Endodermal cell (in vitro differentiated cells): ENCODE data around the gene XAF1. TPM values are rescaled to one million over a fixed set of nuclear protein-coding genes. Genes with fewer than 3 reads are reported as not detected.

Source experiments
- DNase-seq: peaks from one replicate; pipeline ENCODE4 v3.0.0-alpha.2; 2017
- H3K27ac ChIP-seq: 2 replicates; pipeline ENCODE4 v1.5.1; 2013; ENCODE audit warnings: mild to moderate bottlenecking, low read depth, low read length, moderate library complexity
- H3K27me3 ChIP-seq: 2 replicates; pipeline ENCODE4 v1.6.1; 2013; ENCODE audit warnings: mild to moderate bottlenecking, low read length, moderate library complexity; ENCODE audit not compliant: insufficient read depth, control insufficient read depth, poor library complexity, severe bottlenecking
- H3K36me3 ChIP-seq: 2 replicates; pipeline ENCODE4 v1.7.0; 2013; ENCODE audit warnings: mild to moderate bottlenecking, low read length, moderate library complexity; ENCODE audit not compliant: control insufficient read depth, insufficient read depth
- H3K4me1 ChIP-seq: one replicate; pipeline ENCODE4 v1.7.0; 2013; ENCODE audit warnings: low read length; ENCODE audit not compliant: control insufficient read depth, insufficient read depth
- H3K4me3 ChIP-seq: 2 replicates; pipeline ENCODE4 v1.5.1; 2013; ENCODE audit warnings: mild to moderate bottlenecking, low read length, moderate library complexity
- H3K9ac ChIP-seq: 2 replicates; pipeline ENCODE4 v1.6.1; 2013; ENCODE audit warnings: mild to moderate bottlenecking, low read length, moderate library complexity; ENCODE audit not compliant: poor library complexity, severe bottlenecking; ENCODE audit errors: extremely low read depth
- H3K9me3 ChIP-seq: 2 replicates; pipeline ENCODE4 v1.6.1; 2013; ENCODE audit warnings: mild to moderate bottlenecking, low read length, moderate library complexity; ENCODE audit not compliant: control insufficient read depth
- H3K27ac Mint-ChIP-seq: 2 replicates; pipeline ENCODE4 v1.8.0; 2020; ENCODE audit warnings: mixed read lengths
- H3K27me3 Mint-ChIP-seq: 2 replicates; pipeline ENCODE4 v1.8.0; 2021; ENCODE audit warnings: mild to moderate bottlenecking, mixed read lengths; ENCODE audit not compliant: insufficient read depth
- H3K36me3 Mint-ChIP-seq: 2 replicates; pipeline ENCODE4 v1.8.0; 2020; ENCODE audit warnings: low read depth, mixed read lengths
- H3K4me1 Mint-ChIP-seq: 2 replicates; pipeline ENCODE4 v1.8.0; 2020; ENCODE audit warnings: mixed read lengths
- H3K4me3 Mint-ChIP-seq: 2 replicates; pipeline ENCODE4 v1.8.0; 2020; ENCODE audit warnings: mild to moderate bottlenecking, moderate library complexity, mixed read lengths
- H3K9me3 Mint-ChIP-seq: 2 replicates; pipeline ENCODE4 v1.8.0; 2020; ENCODE audit warnings: mild to moderate bottlenecking, mixed read lengths
- WGBS, 2 experiments: methylation state at CpG; one replicate each; pipeline versions ENCODE4 v1.1.5 to v1.1.7; 2013; ENCODE audit warnings: missing lambda C conversion rate in 2 of 2, mixed read lengths in 1 of 2; ENCODE audit not compliant: insufficient coverage in 1 of 2, insufficient read length in 1 of 2; 5-methylcytosine and 5-hydroxymethylcytosine counted together
- long read RNA-seq, 4 experiments: library from polyadenylated mRNA in 2 of 4; library from RNA in 1 of 4; library from capped mRNA in 1 of 4; stranded (forward) in 3 of 4; unstranded in 1 of 4; transcript quantifications; one replicate each; pipeline ENCODE4 v2.0.0, GENCODE V29; 2020 to 2021; ENCODE audit warnings: inconsistent platforms in 1 of 4
- polyA plus RNA-seq, 2 experiments: library from polyadenylated mRNA; stranded (reverse); fragments of 50-300 nt; gene quantifications; one replicate each; pipeline ENCODE4 v1.2.3, GENCODE V29; 2013
- total RNA-seq, 2 donors: library from RNA; stranded (reverse); fragmentation: NEBNext Ultra II Directional in 1 of 2; extraction: Animal tissue kit (Norgen Biotek cat#: 25700) in 1 of 2; gene quantifications; 2 replicates in 1 of 2; 3 replicates in 1 of 2; pipeline ENCODE4 v1.2.1, GENCODE V29; 2021
- TF ChIP-seq, protein P1 (sequence below): fragments of 200-600 bp; sonication (generic); conservative IDR thresholded peaks from 2 replicates; pipeline ENCODE4 v1.5.0; 2021; ENCODE audit warnings: antibody characterized with exemption, mild to moderate bottlenecking

XAF1 gene
- under 1 TPM in 1 of 2 donors, not detected in 1; 0.35 TPM for total RNA-seq
- 0.32 TPM for polyA plus RNA-seq (2013, experiment 1 of 2)
- polyA plus RNA-seq (2013, experiment 2 of 2) = not detected
- long read RNA-seq, experiment 1 = 0 reads
- long read RNA-seq, experiment 2 = 0 reads
- long read RNA-seq, experiment 3 = 0 reads
- long read RNA-seq, experiment 4 = 0 reads

DNA sequence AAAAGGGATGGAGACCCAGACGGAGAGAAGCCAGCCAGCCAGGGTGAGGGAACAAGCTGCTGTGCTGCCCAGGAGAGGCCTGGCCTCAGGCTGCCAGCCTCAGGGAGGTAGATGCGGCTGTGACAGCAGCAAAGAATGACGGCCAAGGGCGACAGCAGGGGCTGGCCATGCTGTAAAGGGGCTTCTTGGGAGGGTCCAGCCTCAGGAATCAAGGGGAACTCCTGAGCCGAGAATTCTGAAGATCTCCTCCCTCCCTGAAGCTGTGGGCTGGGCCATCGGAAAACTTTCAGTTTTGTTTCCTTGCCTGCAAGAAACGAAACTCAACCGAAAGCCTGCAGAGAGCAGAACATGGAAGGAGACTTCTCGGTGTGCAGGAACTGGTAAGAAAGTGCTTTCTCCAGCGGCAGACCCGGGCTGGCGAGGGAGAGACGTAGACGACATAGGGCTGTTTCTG, at the start of gene XAF1:
XAF1 (plus strand) TSS at position 316 of the 454 bp plus-strand sequence; CDS start at position 349, 33 bp downstream.
- no peaks in the 10 kb centered on the region for H3K9me3 ChIP-seq
- H3K9ac ChIP-seq = no peak within 1 kb of the TSS
- Mint-ChIP-seq H3K4me3 (no peak within 1 kb of the TSS), H3K9me3 (no peaks in the 10 kb centered on the region), H3K4me1 (peaks cover 28% of the 10 kb centered on the region), H3K27me3 (peaks cover 12% of the 10 kb centered on the region), H3K36me3 (no peaks in the 10 kb centered on the region), H3K27ac (peak within 1 kb of the TSS; percentile 35)
- H3K27me3 ChIP-seq = no peaks in the 10 kb centered on the region
- 84 to 94% methylated on average over 8 to 14 of the region's 14 CpGs for WGBS, 2 experiments
- DNase-seq = no peak
- TF ChIP-seq, protein P1, sequence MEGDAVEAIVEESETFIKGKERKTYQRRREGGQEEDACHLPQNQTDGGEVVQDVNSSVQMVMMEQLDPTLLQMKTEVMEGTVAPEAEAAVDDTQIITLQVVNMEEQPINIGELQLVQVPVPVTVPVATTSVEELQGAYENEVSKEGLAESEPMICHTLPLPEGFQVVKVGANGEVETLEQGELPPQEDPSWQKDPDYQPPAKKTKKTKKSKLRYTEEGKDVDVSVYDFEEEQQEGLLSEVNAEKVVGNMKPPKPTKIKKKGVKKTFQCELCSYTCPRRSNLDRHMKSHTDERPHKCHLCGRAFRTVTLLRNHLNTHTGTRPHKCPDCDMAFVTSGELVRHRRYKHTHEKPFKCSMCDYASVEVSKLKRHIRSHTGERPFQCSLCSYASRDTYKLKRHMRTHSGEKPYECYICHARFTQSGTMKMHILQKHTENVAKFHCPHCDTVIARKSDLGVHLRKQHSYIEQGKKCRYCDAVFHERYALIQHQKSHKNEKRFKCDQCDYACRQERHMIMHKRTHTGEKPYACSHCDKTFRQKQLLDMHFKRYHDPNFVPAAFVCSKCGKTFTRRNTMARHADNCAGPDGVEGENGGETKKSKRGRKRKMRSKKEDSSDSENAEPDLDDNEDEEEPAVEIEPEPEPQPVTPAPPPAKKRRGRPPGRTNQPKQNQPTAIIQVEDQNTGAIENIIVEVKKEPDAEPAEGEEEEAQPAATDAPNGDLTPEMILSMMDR = no peak
- no peaks in the 10 kb centered on the region for H3K4me1 ChIP-seq
- no peaks in the 10 kb centered on the region for H3K36me3 ChIP-seq
- no peak within 1 kb of the TSS for H3K27ac ChIP-seq
- no peak within 1 kb of the TSS for H3K4me3 ChIP-seq

DNA sequence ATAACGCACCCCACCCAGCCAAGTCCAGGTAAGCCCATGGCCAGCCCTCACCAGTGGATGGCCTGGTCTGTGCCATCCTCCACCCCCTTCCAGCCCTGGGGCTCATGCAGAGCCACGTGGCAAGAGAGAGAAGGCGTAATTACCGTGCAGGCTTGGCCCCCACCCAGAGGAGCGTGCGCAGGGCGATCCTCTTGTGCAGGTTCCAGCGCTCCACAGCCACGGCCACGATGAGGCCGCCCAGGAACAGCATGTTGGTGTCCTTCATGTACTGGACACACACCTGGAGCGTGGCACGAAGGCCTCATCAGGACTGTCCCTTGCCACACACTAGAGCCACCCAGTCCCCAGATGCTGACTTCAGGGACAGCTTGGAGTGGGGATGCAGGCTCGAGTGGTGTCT, 49.3 kb upstream of the XAF1 start:
- no peak overlapping the region for H3K4me3 Mint-ChIP-seq
- Histone ChIP-seq H3K9ac (no peak overlapping the region), H3K4me3 (no peak overlapping the region), H3K4me1 (no peaks in the 10 kb centered on the region), H3K36me3 (no peaks in the 10 kb centered on the region), H3K9me3 (no peaks in the 10 kb centered on the region), H3K27ac (no peak overlapping the region), H3K27me3 (no peaks in the 10 kb centered on the region)
- DNase-seq = peak; percentile 29
- peaks cover 27% of the 10 kb centered on the region for H3K27me3 Mint-ChIP-seq
- H3K4me1 Mint-ChIP-seq = peaks cover 6% of the 10 kb centered on the region
- no peaks in the 10 kb centered on the region for H3K36me3 Mint-ChIP-seq
- 91% methylated on average over 7 to 14 of the region's 14 CpGs for WGBS, 2 experiments
- no peak overlapping the region for H3K27ac Mint-ChIP-seq
- TF ChIP-seq, protein P1 = no peak
- H3K9me3 Mint-ChIP-seq = no peaks in the 10 kb centered on the region

- H3K27ac Mint-ChIP-seq = no peak overlapping the region
- H3K4me1 Mint-ChIP-seq = peaks cover 6% of the 10 kb centered on the region
- no peaks in the 10 kb centered on the region for H3K36me3 Mint-ChIP-seq
- no peaks in the 10 kb centered on the region for H3K9me3 Mint-ChIP-seq
- TF ChIP-seq, protein P1 = no peak
- peaks cover 30% of the 10 kb centered on the region for H3K27me3 Mint-ChIP-seq
- no peak overlapping the region for H3K4me3 Mint-ChIP-seq
- H3K36me3 ChIP-seq = no peaks in the 10 kb centered on the region
- DNase-seq = peak; percentile 49
- H3K4me1 ChIP-seq = no peaks in the 10 kb centered on the region
- no peak overlapping the region for H3K27ac ChIP-seq
- H3K4me3 ChIP-seq = no peak overlapping the region
- H3K27me3 ChIP-seq = no peaks in the 10 kb centered on the region
- H3K9ac ChIP-seq = no peak overlapping the region
- no peaks in the 10 kb centered on the region for H3K9me3 ChIP-seq
- WGBS, 2 experiments = 90% methylated on average over 2 to 8 of the region's 8 CpGs
These were observed 48.9 kb upstream of the XAF1 start for GRCh38 chr17:6706996-6707395.
